Nephron progenitor cell (in vitro differentiated cells): Measurements from ENCODE around the gene RABGGTB.

Source experiments
- DNase-seq: peaks from one replicate; pipeline ENCODE4 v3.0.0; 2021
- H3K27ac Mint-ChIP-seq: 2 replicates; pipeline ENCODE4 v1.8.0; 2021; ENCODE audit warnings: mild to moderate bottlenecking, moderate library complexity, mixed read lengths
- H3K27me3 Mint-ChIP-seq: 2 replicates; pipeline ENCODE4 v1.8.0; 2021; ENCODE audit warnings: mild to moderate bottlenecking, low read depth, mixed read lengths; ENCODE audit not compliant: poor library complexity
- H3K36me3 Mint-ChIP-seq: 2 replicates; pipeline ENCODE4 v1.8.0; 2021; ENCODE audit warnings: low read depth, mixed read lengths
- H3K4me1 Mint-ChIP-seq: 2 replicates; pipeline ENCODE4 v1.8.0; 2021; ENCODE audit warnings: mixed read lengths
- H3K4me3 Mint-ChIP-seq: 2 replicates; pipeline ENCODE4 v1.8.0; 2021; ENCODE audit warnings: mild to moderate bottlenecking, moderate library complexity, mixed read lengths
- H3K9me3 Mint-ChIP-seq: 2 replicates; pipeline ENCODE4 v1.8.0; 2021; ENCODE audit warnings: mild to moderate bottlenecking, moderate library complexity, mixed read lengths
- TF ChIP-seq, protein P1 (sequence below): fragments of 200-600 bp; sonication (generic); IDR thresholded peaks from 2 replicates; pipeline ENCODE4 v1.5.0; 2021; ENCODE audit warnings: antibody characterized with exemption

Gene RABGGTB

DNA sequence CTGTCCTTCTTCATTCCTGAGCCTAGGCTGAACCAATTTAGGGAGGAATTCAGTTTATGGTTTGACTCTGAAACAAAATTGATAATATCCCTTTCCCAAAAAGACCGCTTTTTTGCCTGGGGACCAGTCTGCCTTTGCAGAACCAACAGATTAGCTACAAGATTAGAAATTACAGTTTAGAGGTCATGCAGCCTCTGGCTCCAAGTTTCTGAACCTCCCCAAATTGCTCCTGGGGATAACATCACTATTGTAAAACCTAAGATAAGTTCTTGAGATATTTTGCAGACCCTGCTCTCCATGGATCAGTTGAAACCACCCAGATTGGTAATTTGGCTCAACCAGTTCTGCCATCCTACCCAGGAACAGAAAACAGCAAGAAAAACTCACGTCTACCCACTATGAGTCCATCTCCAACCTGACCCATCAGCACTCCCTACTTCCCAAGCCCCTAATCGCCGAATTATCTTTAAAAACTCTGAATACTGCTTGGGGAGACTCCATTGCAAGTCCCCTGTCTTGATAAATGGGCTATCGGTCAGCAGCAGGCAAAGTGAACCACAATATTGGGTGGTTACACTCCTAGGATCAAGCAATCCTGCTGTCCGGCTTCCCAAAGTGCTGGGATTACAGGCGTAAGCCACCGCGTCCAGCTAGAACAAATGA lies 605 bp upstream of the RABGGTB start:
- Mint-ChIP-seq H3K36me3 (peaks cover 17% of the 10 kb centered on the region), H3K27me3 (no peaks in the 10 kb centered on the region), H3K9me3 (peaks cover 22% of the 10 kb centered on the region), H3K4me1 (peaks cover 48% of the 10 kb centered on the region), H3K4me3 (peak overlapping the region; percentile 96), H3K27ac (peak overlapping the region; percentile 83)
- TF ChIP-seq, protein P1, sequence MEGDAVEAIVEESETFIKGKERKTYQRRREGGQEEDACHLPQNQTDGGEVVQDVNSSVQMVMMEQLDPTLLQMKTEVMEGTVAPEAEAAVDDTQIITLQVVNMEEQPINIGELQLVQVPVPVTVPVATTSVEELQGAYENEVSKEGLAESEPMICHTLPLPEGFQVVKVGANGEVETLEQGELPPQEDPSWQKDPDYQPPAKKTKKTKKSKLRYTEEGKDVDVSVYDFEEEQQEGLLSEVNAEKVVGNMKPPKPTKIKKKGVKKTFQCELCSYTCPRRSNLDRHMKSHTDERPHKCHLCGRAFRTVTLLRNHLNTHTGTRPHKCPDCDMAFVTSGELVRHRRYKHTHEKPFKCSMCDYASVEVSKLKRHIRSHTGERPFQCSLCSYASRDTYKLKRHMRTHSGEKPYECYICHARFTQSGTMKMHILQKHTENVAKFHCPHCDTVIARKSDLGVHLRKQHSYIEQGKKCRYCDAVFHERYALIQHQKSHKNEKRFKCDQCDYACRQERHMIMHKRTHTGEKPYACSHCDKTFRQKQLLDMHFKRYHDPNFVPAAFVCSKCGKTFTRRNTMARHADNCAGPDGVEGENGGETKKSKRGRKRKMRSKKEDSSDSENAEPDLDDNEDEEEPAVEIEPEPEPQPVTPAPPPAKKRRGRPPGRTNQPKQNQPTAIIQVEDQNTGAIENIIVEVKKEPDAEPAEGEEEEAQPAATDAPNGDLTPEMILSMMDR: no peak
- DNase-seq: no peak

DNA sequence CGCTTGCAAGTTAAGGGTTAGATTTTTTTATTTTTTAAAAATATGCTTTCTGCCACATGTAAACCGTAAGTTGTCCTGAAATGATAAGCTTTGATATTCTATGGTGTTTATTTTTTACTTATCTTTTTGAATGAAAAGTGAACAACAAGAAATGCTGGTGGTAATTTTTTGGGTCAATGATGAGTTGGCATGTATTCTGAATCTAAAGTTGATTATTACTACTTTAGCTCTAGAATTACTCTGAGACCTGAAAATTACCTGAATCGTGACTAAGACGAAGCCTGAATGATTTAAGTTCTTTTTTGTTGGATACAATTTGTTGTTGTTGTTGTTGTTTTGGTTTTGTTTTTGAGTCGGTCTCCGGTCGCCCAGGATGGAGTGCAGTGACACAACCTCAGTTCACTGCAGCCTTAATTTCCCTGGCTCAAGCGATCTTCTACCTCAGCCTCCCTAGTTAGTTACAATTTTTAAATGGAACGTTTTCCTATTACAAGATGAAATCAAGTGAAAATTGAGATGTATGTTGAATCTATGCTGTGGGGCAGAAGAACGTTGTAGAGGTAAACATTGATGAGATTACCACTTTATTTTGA lies 941 bp downstream of the RABGGTB start:
- Mint-ChIP-seq H3K4me3 (peak overlapping the region; percentile 96), H3K27ac (peak overlapping the region; percentile 99), H3K36me3 (peaks cover 31% of the 10 kb centered on the region), H3K27me3 (no peaks in the 10 kb centered on the region), H3K4me1 (peaks cover 62% of the 10 kb centered on the region), H3K9me3 (peaks cover 14% of the 10 kb centered on the region)
- TF ChIP-seq, protein P1: no peak
- no peak for DNase-seq

DNA sequence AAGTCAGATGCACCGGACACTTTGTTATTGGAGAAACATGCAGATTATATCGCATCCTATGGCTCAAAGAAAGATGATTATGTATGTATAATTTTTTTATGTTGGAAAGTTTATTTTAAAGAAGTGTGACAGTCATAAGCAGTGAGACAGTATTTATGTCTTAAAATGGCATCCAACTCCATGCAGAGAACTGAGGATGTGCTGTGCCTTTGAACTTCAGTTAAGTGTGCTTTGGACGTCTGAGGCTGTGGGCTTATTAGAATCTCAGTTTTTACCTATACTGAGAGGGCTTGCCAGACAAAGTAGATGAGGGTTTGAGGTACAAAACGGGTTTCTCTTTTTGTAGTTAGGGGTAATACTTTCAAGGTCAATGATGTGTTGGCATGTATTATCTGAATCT lies 1.5 kb downstream of the RABGGTB start:
- Mint-ChIP-seq H3K9me3 (peaks cover 14% of the 10 kb centered on the region), H3K36me3 (peaks cover 36% of the 10 kb centered on the region), H3K4me3 (peak overlapping the region; percentile 96), H3K27me3 (no peaks in the 10 kb centered on the region), H3K27ac (peak overlapping the region; percentile 81), H3K4me1 (peaks cover 62% of the 10 kb centered on the region)
- no peak for DNase-seq
- TF ChIP-seq, protein P1: no peak

DNA sequence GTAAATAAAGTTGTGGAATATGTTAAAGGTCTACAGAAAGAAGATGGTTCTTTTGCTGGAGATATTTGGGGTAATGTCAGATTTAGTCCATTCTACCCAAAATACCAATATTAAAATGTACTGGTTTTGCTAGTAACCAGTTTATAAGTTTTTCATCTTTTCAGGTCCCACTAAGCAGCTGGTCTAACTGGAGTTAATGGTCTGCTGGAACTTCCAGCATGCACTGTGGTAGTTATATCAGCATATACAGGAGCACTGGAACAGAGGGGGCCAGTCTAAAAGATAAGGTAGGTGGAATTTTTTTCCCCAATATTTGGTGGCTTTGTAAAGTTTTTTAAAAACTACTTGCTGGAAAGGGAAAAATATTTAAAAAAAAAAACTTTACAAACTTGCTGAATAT lies 3.9 kb downstream of the RABGGTB start:
- Mint-ChIP-seq H3K27me3 (no peaks in the 10 kb centered on the region), H3K4me1 (peaks cover 62% of the 10 kb centered on the region), H3K36me3 (peaks cover 51% of the 10 kb centered on the region), H3K9me3 (no peaks in the 10 kb centered on the region), H3K4me3 (peak overlapping the region; percentile 96), H3K27ac (peak overlapping the region; percentile 86)
- DNase-seq: no peak
- TF ChIP-seq, protein P1: no peak

DNA sequence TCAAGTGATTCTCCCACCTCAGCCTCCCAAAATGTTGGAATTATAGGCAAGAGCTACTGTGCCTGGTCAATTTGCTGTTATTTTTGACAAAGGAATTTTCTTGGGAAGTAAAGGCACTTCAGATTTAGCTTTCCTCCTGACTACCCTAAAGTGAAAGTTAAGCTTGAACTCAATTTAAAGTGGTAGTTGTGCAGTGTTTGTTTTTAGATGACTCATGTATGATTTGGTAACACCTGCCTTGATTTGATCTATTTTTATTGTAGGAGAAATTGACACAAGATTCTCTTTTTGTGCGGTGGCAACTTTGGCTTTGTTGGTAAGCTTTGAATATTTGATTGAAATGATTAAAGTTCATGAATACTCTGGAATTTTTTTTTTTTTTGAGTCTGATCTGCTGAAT lies 5.0 kb downstream of the RABGGTB start:
- peak overlapping the region; percentile 70 for H3K27ac Mint-ChIP-seq
- no peaks in the 10 kb centered on the region for H3K27me3 Mint-ChIP-seq
- no peaks in the 10 kb centered on the region for H3K9me3 Mint-ChIP-seq
- peak overlapping the region; percentile 18 for H3K4me3 Mint-ChIP-seq
- peaks cover 56% of the 10 kb centered on the region for H3K4me1 Mint-ChIP-seq
- peaks cover 60% of the 10 kb centered on the region for H3K36me3 Mint-ChIP-seq
- DNase-seq: no peak
- TF ChIP-seq, protein P1: no peak

DNA sequence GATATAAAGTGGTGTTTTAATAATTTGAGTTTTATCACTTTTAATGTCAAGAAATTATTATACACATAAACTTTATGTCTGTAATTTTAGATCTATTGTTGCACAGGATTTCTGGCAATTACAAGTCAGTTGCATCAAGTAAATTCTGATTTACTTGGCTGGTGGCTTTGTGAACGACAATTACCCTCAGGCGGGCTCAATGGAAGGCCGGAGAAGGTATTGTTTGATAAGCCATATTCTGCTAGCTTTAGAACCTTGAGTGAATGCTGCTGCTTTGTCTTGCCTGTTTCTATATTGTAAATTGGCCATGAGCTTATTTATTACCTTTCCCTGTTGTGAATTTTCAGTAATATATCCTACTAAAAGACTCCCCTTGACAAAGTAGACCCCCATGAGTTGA lies 6.0 kb downstream of the RABGGTB start:
- TF ChIP-seq, protein P1: no peak
- H3K4me1 Mint-ChIP-seq: peaks cover 47% of the 10 kb centered on the region
- no peak overlapping the region for H3K4me3 Mint-ChIP-seq
- no peak for DNase-seq
- peaks cover 67% of the 10 kb centered on the region for H3K36me3 Mint-ChIP-seq
- H3K27ac Mint-ChIP-seq: no peak overlapping the region
- H3K9me3 Mint-ChIP-seq: no peaks in the 10 kb centered on the region
- H3K27me3 Mint-ChIP-seq: no peaks in the 10 kb centered on the region
